Fibroblast of the aortic adventitia (primary cell): ENCODE measurements around the gene TBC1D2B. TPM values are rescaled to one million over a fixed set of nuclear protein-coding genes. Genes with fewer than 3 reads are reported as not detected.

Source experiments
- DNase-seq: peaks from one replicate; pipeline ENCODE4 v3.0.0-alpha.2; 2010; ENCODE audit warnings: low read depth
- H3K4me3 ChIP-seq: 2 replicates; pipeline ENCODE4 v1.5.1; 2011; ENCODE audit warnings: low read depth, mild to moderate bottlenecking, control low read depth, low read length, moderate library complexity
- CTCF ChIP-seq: IDR thresholded peaks from 2 replicates; pipeline ENCODE4 v1.5.1; 2011; ENCODE audit warnings: mild to moderate bottlenecking, low read length, control low read depth, inconsistent platforms; ENCODE audit not compliant: insufficient read depth
- total RNA-seq: library from RNA; depleted of rRNA; stranded (reverse); fragments of >200 nt; gene quantifications from 2 replicates; pipeline ENCODE4 v1.2.3, GENCODE V29; 2012; ENCODE audit warnings: low replicate concordance

TBC1D2B gene
- total RNA-seq, 1 donor: 28.9 TPM

- H3K4me3 ChIP-seq: no peak overlapping the region
- no peak for TF ChIP-seq CTCF
- DNase-seq: no peak
Observed at GRCh38 chr15:78037328-78037727, 40.2 kb downstream of the TBC1D2B start.

GRCh38 chr15:78035861-78036476 lies 41.5 kb downstream of the TBC1D2B start:
- no peak for DNase-seq
- no peak overlapping the region for H3K4me3 ChIP-seq
- TF ChIP-seq CTCF: no peak

GRCh38 chr15:78035321-78035751 lies 42.2 kb downstream of the TBC1D2B start:
- no peak for TF ChIP-seq CTCF
- no peak overlapping the region for H3K4me3 ChIP-seq
- DNase-seq: peak; percentile 26

GRCh38 chr15:78034495-78035191 lies 42.9 kb downstream of the TBC1D2B start:
- H3K4me3 ChIP-seq: no peak overlapping the region
- no peak for DNase-seq
- no peak for TF ChIP-seq CTCF

GRCh38 chr15:78033864-78034263 lies 43.6 kb downstream of the TBC1D2B start:
- no peak for TF ChIP-seq CTCF
- H3K4me3 ChIP-seq: no peak overlapping the region
- no peak for DNase-seq

- H3K4me3 ChIP-seq: no peak overlapping the region
- no peak for DNase-seq
- TF ChIP-seq CTCF: no peak
Observed at GRCh38 chr15:78032671-78033070, 44.8 kb downstream of the TBC1D2B start.
